Activated naive CD4-positive, alpha-beta T cell treated with anti-CD3 and anti-CD28 coated beads, Interleukin-2, amount 10 ng/mL, durations not matched to agents 7 days and 5 days (primary cell): ENCODE data around the gene CCDC196.
"Not testable (repeated sequence)": the region's sequence is repeated elsewhere in the genome, so short reads cannot be mapped to it uniquely, and the experiment has no call there.

Experiments
- CTCF ChIA-PET: fragments of 350-600 bp; sonication (Branson Sonifier 250); formaldehyde crosslinking; loops from one replicate; lab custom pipeline; 2021; ENCODE audit warnings: antibody characterized with exemption; lab: Charles Lee
- DNase-seq: peaks from one replicate; pipeline ENCODE4 v3.0.0-alpha.2; 2020
- H3K27ac Mint-ChIP-seq: one replicate; pipeline ENCODE4 v1.8.0; 2021; ENCODE audit warnings: mild to moderate bottlenecking, moderate library complexity, mixed read lengths
- H3K27me3 Mint-ChIP-seq: one replicate; pipeline ENCODE4 v1.8.0; 2021; ENCODE audit warnings: mild to moderate bottlenecking, mixed read lengths
- H3K36me3 Mint-ChIP-seq: one replicate; pipeline ENCODE4 v1.8.0; 2021; ENCODE audit warnings: mixed read lengths
- H3K4me1 Mint-ChIP-seq: one replicate; pipeline ENCODE4 v1.8.0; 2021; ENCODE audit warnings: mixed read lengths
- H3K4me3 Mint-ChIP-seq: one replicate; pipeline ENCODE4 v1.8.0; 2021; ENCODE audit warnings: mild to moderate bottlenecking, moderate library complexity, mixed read lengths
- H3K9me3 Mint-ChIP-seq: one replicate; pipeline ENCODE4 v1.8.0; 2021; ENCODE audit warnings: mixed read lengths

Gene CCDC196

GRCh38 chr14:66482873-66483272 lies 3.3 kb upstream of the CCDC196 start:
- H3K27me3 Mint-ChIP-seq, result no peaks in the 10 kb centered on the region
- H3K27ac Mint-ChIP-seq, result no peak overlapping the region
- H3K36me3 Mint-ChIP-seq, result no peaks in the 10 kb centered on the region
- DNase-seq, result no peak
- H3K4me1 Mint-ChIP-seq, result no peaks in the 10 kb centered on the region
- CTCF ChIA-PET, result no interaction called here
- no peak overlapping the region for H3K4me3 Mint-ChIP-seq
- no peaks in the 10 kb centered on the region for H3K9me3 Mint-ChIP-seq

GRCh38 chr14:66483322-66483721 lies 2.8 kb upstream of the CCDC196 start:
- H3K27ac Mint-ChIP-seq, result no peak overlapping the region
- no peaks in the 10 kb centered on the region for H3K9me3 Mint-ChIP-seq
- CTCF ChIA-PET, result no interaction called here
- no peaks in the 10 kb centered on the region for H3K4me1 Mint-ChIP-seq
- no peaks in the 10 kb centered on the region for H3K27me3 Mint-ChIP-seq
- H3K36me3 Mint-ChIP-seq, result no peaks in the 10 kb centered on the region
- DNase-seq, result no peak
- H3K4me3 Mint-ChIP-seq, result no peak overlapping the region

GRCh38 chr14:66485029-66485428 lies 1.1 kb upstream of the CCDC196 start:
- CTCF ChIA-PET, result no interaction called here
- H3K9me3 Mint-ChIP-seq, result no peaks in the 10 kb centered on the region
- DNase-seq, result no peak
- H3K4me1 Mint-ChIP-seq, result no peaks in the 10 kb centered on the region
- no peaks in the 10 kb centered on the region for H3K36me3 Mint-ChIP-seq
- no peak overlapping the region for H3K4me3 Mint-ChIP-seq
- no peak overlapping the region for H3K27ac Mint-ChIP-seq
- no peaks in the 10 kb centered on the region for H3K27me3 Mint-ChIP-seq

- no peaks in the 10 kb centered on the region for H3K9me3 Mint-ChIP-seq
- H3K27me3 Mint-ChIP-seq, result no peaks in the 10 kb centered on the region
- CTCF ChIA-PET, result interaction anchor here (1.5 kb wide), 1 partner anchor 8 kb away, joined by 3 read pairs; no protein-coding TSS in a partner anchor
- H3K27ac Mint-ChIP-seq, result no peak overlapping the region
- no peaks in the 10 kb centered on the region for H3K4me1 Mint-ChIP-seq
- H3K4me3 Mint-ChIP-seq, result no peak overlapping the region
- no peak for DNase-seq
- H3K36me3 Mint-ChIP-seq, result no peaks in the 10 kb centered on the region
These were observed 993 bp downstream of the CCDC196 start for GRCh38 chr14:66487164-66487563.

GRCh38 chr14:66490143-66491111 lies 4.3 kb downstream of the CCDC196 start:
- no peaks in the 10 kb centered on the region for H3K27me3 Mint-ChIP-seq
- DNase-seq, result no peak
- no peaks in the 10 kb centered on the region for H3K9me3 Mint-ChIP-seq
- CTCF ChIA-PET, result no interaction called here
- no peaks in the 10 kb centered on the region for H3K36me3 Mint-ChIP-seq
- H3K27ac Mint-ChIP-seq, result no peak overlapping the region
- no peak overlapping the region for H3K4me3 Mint-ChIP-seq
- H3K4me1 Mint-ChIP-seq, result peaks cover 2% of the 10 kb centered on the region

- H3K4me3 Mint-ChIP-seq, result no peak overlapping the region
- no peak for DNase-seq
- H3K27ac Mint-ChIP-seq, result no peak overlapping the region
- H3K9me3 Mint-ChIP-seq, result no peaks in the 10 kb centered on the region
- CTCF ChIA-PET, result no interaction called here
- H3K27me3 Mint-ChIP-seq, result no peaks in the 10 kb centered on the region
- H3K36me3 Mint-ChIP-seq, result no peaks in the 10 kb centered on the region
- H3K4me1 Mint-ChIP-seq, result peaks cover 22% of the 10 kb centered on the region
These were observed 7.6 kb downstream of the CCDC196 start for GRCh38 chr14:66493750-66494149.

- Mint-ChIP-seq H3K4me1 (peaks cover 26% of the 10 kb centered on the region), H3K4me3 (no peak overlapping the region)
These were observed 9.3 kb downstream of the CCDC196 start for GRCh38 chr14:66495218-66496098.

GRCh38 chr14:66496188-66496807 lies 10.1 kb downstream of the CCDC196 start:
- H3K27ac Mint-ChIP-seq, result peak overlapping the region; percentile 82

More at GRCh38 chr14:66495218-66496098, 9.3 kb downstream of the CCDC196 start:
- no peaks in the 10 kb centered on the region for H3K36me3 Mint-ChIP-seq
- no peaks in the 10 kb centered on the region for H3K27me3 Mint-ChIP-seq
- H3K27ac Mint-ChIP-seq, result peak overlapping the region; percentile 60
- no peaks in the 10 kb centered on the region for H3K9me3 Mint-ChIP-seq
- DNase-seq, result peak; percentile 50
- CTCF ChIA-PET, result interaction anchor here (0.7 to 1.1 kb wide), 5 partner anchors 8 to 663 kb away, joined by 3 to 5 read pairs (median 3); partner anchors contain the start of gene GPHN

GRCh38 chr14:66496911-66497310 lies 10.7 kb downstream of the CCDC196 start:
- H3K4me3 Mint-ChIP-seq, result no peak overlapping the region

More at GRCh38 chr14:66496188-66496807, 10.1 kb downstream of the CCDC196 start:
- Mint-ChIP-seq H3K4me3 (no peak overlapping the region), H3K4me1 (peaks cover 26% of the 10 kb centered on the region), H3K27me3 (no peaks in the 10 kb centered on the region), H3K36me3 (no peaks in the 10 kb centered on the region), H3K9me3 (no peaks in the 10 kb centered on the region)
- CTCF ChIA-PET, result interaction anchor here (0.7 to 1.4 kb wide), 4 partner anchors 10 to 108 kb away, joined by 3 to 4 read pairs (median 3); partner anchors contain the start of gene GPHN
- DNase-seq, result no peak

GRCh38 chr14:66498311-66498710 lies 12.1 kb downstream of the CCDC196 start:
- DNase-seq, result no peak
- H3K36me3 Mint-ChIP-seq, result no peaks in the 10 kb centered on the region
- CTCF ChIA-PET, result interaction anchor here (0.9 to 1.9 kb wide), 2 partner anchors 10 to 56 kb away, joined by 3 to 10 read pairs; partner anchors contain the start of gene GPHN
- H3K4me1 Mint-ChIP-seq, result peaks cover 26% of the 10 kb centered on the region
- H3K4me3 Mint-ChIP-seq, result no peak overlapping the region
- H3K27me3 Mint-ChIP-seq, result no peaks in the 10 kb centered on the region
- H3K9me3 Mint-ChIP-seq, result no peaks in the 10 kb centered on the region
- H3K27ac Mint-ChIP-seq, result no peak overlapping the region

More at GRCh38 chr14:66496911-66497310, 10.7 kb downstream of the CCDC196 start:
- Mint-ChIP-seq H3K9me3 (no peaks in the 10 kb centered on the region), H3K27ac (peak overlapping the region; percentile 82), H3K4me1 (peaks cover 26% of the 10 kb centered on the region), H3K27me3 (no peaks in the 10 kb centered on the region), H3K36me3 (no peaks in the 10 kb centered on the region)
- CTCF ChIA-PET, result interaction anchor here (0.7 to 1.4 kb wide), 4 partner anchors 9 to 109 kb away, joined by 3 to 4 read pairs (median 3); partner anchors contain the start of gene GPHN
- peak; percentile 39 for DNase-seq

- CTCF ChIA-PET, result no interaction called here
- Mint-ChIP-seq H3K4me3 (no peak overlapping the region), H3K4me1 (peaks cover 17% of the 10 kb centered on the region), H3K27me3 (no peaks in the 10 kb centered on the region), H3K27ac (no peak overlapping the region), H3K9me3 (no peaks in the 10 kb centered on the region), H3K36me3 (no peaks in the 10 kb centered on the region)
- no peak for DNase-seq
These were observed 15.4 kb downstream of the CCDC196 start for GRCh38 chr14:66501592-66501991.

GRCh38 chr14:66502836-66503235 lies 16.7 kb downstream of the CCDC196 start:
- not testable (repeated sequence) for H3K27ac Mint-ChIP-seq

GRCh38 chr14:66503532-66503931 lies 17.4 kb downstream of the CCDC196 start:
- H3K4me3 Mint-ChIP-seq, result no peak overlapping the region
- peaks cover 8% of the 10 kb centered on the region for H3K27me3 Mint-ChIP-seq
- peaks cover 16% of the 10 kb centered on the region for H3K4me1 Mint-ChIP-seq
- no peak overlapping the region for H3K27ac Mint-ChIP-seq
- no peaks in the 10 kb centered on the region for H3K36me3 Mint-ChIP-seq
- H3K9me3 Mint-ChIP-seq, result no peaks in the 10 kb centered on the region
- CTCF ChIA-PET, result no interaction called here
- DNase-seq, result no peak

More at GRCh38 chr14:66502836-66503235, 16.7 kb downstream of the CCDC196 start:
- CTCF ChIA-PET, H3K4me3 Mint-ChIP-seq, H3K9me3 Mint-ChIP-seq, H3K27me3 Mint-ChIP-seq, H3K36me3 Mint-ChIP-seq, DNase-seq: not testable (repeated sequence)
- peaks cover 17% of the 10 kb centered on the region for H3K4me1 Mint-ChIP-seq
